NCI-H2196 (cell line): ENCODE measurements around the gene EMC10.
A peak's percentile ranks its signal among the peaks of the same experiment; 100 is the strongest.
"Not testable (repeated sequence)": the region's sequence is repeated elsewhere in the genome, so short reads cannot be mapped to it uniquely, and the experiment has no call there.

Experiments used
- DNase-seq: peaks from one replicate; lab custom pipeline; 2025; ENCODE audit not compliant: unreplicated experiment; lab: John Stamatoyannopoulos, UW

EMC10 gene

DNA sequence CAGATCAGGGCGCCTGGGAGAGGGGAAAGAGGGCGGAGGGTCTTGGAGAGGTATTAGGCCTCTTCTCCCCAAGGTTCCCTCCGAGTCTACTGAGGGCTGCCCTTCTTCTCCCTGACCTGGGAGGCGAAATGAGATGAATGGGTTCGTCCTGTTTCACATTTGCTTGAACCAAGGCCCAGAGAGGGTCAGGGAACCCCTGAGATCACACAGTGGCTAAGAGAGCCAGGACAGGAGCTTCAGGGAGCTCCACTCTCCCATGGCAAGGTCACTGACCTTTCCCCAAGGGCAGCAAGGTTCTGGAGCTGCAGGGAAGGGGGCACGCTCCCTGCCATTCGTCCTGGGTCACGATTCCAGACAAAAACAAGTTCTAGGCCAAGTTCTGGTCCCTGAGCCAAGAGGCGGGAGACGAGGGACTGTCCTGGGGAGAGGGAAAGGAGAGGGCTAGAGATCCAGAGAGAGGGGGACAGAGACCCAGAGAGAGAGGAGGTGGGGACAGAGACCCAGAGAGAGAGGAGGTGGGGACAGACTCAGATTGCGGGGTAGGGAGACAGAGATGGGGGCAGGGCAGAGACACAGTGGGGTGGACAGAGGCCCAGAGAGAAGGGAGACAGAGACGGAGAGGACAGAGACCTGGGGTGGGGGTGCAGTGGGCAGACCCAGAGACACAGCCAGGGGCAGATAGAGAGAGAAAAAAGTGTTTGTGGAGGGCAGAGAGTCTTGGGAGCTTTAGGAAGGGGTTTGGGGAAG is 36.9 kb downstream of the EMC10 start:
- DNase-seq = no peak

DNA sequence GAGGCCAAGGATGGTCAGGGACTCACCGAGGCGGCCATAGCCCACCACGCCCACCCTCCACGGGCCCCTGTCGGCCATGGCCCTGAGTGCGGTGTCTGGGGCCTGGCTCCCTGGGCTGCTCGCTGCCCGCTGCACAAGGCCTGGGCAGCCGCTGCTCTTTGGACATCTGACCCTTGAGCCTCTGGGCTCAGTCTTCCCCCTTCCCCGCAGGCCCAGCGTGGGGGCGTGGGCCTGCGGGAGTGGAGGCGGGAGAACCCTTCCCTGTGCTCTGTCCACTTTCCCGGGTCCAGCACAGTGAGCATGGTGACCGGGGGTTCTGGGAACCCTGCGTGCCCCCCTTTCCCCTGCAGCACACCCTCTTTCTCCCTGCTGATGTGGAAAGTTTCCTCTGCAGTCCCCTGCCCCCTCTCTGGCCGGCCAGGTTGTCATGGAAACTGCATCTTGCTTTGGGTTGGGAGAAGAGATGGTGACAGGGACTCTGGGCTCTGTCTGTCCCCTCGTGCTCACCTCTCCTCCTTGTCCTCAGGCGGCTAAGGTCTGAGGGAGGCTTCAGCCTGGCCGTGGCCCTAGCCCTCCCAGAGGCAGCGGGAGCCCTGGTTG is 37.5 kb downstream of the EMC10 start, which contains the start of gene ASPDH:
Gene ASPDH, minus strand, starts transcription at position 168 of the 600 bp plus-strand sequence. Its CDS starts 90 bp downstream, at position 78.
- DNase-seq = no peak

DNA sequence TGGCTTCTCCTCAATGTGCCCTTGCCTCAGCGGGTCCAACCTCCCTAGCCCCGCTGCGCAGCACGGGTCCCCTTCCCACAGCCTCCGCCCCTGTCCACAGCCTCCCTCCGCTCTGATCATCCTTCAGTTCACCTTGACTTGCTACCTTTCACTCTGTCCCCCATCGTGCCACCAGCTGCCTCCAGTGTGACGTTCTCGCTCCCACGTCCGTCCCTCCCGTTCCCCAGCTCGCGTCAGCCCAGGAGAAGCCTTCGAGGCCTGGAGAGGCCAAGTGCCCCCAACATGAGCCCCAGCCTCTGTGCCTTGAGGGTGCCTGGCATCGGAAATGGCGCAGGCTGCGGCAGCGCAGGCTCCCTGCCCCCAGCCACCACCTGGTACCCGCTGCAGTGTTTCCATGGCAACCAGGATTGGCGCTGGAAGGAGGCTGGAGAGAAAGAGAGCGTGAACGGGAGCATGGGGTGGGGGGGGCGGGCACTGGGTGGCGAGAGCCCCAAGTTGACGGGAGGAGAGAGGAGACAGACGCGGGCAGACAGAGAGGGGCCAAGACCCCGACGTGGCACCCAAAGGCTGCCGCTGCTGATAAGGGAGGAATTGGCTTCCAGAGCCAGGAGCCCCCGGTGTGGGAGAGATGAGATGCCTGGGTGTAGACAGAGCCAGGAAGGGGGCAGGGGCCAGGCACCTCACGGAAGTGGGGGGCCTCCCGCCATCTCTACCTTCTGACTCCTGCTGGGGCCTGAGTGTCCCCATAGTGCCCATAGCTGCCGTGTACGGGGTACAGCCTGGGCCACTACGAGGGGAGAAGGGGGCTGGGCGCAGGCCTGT is 38.2 kb downstream of the EMC10 start:
- DNase-seq = peak; percentile 68

GRCh38 chr19:50515168-50515561 is 38.9 kb downstream of the EMC10 start:
- no peak for DNase-seq

DNA sequence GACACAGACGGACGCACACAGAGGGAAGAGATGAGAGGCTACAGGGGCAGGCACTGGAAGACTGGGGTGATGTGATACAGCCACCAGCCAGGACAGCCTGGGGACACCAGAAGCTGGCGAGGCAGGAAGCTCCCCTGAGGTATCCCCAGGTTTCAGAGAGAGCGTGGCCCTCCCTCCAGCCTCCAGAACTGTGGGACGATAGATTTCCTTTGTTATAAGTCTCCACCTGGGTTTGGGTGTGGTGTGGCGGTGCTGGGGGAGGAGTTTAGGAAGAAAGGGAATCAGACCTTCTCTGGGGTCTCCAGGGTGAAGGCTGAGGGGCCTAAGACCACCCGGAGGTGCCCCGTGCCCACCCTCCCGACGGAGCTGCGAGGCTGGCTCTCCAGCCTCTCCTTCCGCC is 40.1 kb downstream of the EMC10 start:
- DNase-seq = no peak

GRCh38 chr19:50516964-50517703 is 40.8 kb downstream of the EMC10 start:
- DNase-seq = no peak

DNA sequence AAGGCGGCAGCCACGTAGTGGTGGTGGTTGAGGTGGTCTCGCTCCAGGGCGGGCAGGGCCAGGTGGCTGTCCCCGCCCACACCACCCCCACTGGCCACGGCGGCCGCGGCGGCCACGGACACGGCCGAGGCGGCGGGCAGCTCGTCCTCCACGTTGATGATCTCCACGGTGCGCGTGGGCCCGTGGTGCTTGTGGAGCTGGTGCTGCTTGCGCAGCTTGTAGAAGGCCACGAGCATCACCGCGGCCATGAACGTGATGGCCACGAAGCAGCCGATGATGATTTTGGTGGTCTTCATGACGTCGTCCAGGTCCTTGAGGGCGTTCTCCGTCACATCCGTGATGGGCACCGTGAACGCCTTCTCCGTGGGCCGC is 41.4 kb downstream of the EMC10 start:
- DNase-seq = no peak

DNA sequence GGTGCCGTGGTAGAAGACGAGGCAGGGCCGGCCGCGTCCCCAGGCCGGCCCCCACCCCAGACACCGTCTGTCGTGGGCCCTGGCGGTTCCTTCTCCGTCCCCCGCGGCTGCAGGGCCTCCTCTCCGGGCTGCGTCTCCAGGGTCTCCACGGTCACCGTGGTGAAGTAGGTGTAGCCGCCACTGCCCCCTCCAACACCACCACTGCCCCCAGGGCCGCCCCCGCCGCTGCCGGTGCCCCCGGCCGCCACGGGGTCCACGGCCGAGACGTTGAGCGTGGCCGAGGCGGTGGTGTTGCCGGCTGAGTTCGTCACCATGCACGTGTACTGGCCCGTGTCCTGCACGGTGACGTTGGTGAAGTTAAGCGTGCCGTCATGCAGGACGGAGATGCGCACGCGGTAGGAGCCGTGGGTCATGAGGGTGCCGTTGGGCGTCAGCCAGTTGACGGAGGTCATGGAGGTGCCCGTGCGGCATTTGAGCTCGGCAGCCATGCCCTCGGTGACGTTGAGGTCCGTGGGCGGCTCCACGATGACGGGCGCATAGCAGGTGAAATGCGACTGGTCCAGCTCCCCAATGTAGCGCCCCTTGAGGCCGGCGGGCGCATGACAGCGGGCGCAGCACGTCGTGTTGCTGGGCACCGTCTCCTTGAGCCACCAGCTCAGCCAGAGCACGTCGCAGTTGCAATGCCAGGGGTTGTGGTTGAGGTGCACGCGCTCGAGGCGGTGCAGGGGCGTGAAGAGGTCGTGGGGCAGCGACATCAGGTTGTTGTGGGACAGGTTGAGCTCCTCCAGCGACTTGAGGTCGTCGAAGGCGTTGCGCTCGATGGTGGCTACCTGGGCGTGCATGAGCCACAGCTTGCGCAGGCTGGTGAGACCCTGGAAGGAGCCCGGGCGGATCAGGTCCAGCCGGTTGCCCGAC is 42.0 kb downstream of the EMC10 start:
- no peak for DNase-seq

GRCh38 chr19:50519006-50519575 is 42.8 kb downstream of the EMC10 start:
- no peak for DNase-seq

GRCh38 chr19:50520822-50521465 is 44.6 kb downstream of the EMC10 start:
- DNase-seq = no peak

- no peak for DNase-seq
These were observed 46.6 kb downstream of the EMC10 start for GRCh38 chr19:50522881-50523280.

DNA sequence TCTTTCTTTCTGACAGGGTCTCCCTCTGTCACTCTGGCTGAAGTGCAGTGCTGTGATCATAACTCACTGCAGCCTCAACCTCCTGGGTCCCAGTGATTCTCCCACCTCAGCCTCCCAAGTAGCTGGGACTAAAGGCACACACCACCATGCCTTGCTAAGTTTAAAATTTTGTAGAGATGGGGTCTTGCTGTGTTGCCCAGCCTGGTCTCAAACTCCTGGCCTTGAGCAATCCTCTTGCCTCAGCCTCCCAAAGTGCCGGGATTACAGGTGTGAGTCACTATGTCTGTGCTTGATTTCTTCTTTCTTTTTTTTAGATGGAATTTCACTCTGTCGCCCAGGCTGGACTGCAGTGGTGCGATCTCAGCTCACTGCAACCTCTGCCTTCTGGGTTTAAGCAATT is 51.7 kb downstream of the EMC10 start:
- DNase-seq = not testable (repeated sequence)

GRCh38 chr19:50531171-50531612 is 54.9 kb downstream of the EMC10 start:
- DNase-seq = no peak

DNA sequence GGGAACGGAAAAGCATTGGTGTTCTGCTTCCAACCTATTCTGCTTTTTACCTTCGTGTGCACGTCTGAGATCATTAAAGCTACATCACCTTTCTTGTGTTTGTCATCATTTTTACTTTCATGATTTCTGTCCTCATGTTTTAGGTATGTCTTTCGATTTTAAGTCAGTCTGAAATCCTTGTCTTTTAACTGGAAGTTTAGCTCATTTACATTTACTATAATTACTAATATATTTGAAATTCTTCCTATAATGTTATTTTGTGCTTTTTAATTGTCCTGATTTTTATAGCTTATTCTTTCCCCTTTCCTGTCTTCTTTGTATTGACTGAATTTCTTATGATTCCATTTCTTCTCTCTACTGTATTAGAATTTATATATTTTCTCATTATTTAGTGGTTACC is 56.6 kb downstream of the EMC10 start:
- DNase-seq = no peak

DNA sequence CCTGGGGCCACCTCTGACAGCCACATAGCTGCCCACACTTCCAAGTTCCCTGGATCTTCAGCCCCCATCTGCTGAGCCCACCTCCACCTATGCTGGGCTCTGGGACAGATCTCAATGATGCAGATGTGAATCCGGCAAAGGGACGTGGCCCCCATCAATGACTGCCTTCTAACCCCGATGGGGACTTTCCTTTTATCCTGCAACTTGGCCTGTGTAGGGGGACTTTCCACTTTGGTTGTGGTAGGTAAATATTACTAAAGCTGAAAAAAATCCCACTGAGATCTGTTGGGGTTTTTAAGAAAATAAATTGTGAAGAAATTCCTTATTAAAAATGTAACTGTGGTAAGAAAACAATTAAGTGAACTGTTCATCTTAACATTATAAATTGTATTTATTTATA is 58.2 kb downstream of the EMC10 start:
- no peak for DNase-seq

DNA sequence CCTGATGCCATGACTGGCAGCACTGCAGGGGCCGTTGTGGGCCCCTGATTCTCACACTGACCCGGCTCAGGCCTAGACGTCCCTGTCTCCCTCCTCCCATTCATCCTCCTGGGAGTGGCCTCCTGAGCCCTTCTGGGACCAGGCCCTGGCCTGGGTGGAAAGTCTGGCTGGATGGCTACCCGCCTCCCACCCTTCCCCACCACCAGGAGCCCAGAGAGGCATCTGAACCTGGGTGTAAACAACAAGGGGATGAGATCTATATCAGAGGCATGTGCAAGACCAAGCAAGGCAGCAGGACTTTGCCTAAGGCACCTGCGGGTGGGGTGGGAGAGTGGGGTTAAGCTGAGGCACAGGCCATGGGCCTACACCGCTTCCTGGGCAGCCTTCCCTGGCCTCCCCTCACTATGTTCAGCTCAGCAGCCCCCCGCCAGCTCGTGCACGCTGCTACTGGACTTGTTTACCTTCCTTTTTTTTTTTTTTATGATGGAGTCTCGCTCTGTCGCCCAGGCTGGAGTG is 59.4 kb downstream of the EMC10 start:
- no peak for DNase-seq

- no peak for DNase-seq
These were observed 60.5 kb downstream of the EMC10 start for GRCh38 chr19:50536662-50537305.

DNA sequence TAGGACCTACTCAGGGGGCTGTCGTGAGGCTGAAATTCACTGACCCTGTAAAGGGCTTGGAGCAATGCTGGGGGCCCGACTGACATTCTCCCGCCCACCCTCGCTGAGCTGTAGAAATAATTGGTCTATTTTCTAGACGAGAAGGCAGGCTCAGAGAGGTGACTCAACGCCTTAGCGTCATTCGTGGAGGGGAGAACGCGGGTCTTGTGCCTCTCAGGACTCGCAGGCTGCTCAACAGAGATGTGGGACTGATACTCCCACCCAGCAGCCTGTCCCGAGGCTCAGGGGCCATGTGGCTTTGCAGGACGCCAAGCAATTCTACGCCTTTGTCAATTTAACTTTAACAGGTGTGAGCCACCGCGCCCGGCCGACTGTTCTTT is 61.0 kb downstream of the EMC10 start:
- DNase-seq = no peak
